B cell (primary cell): Measurements from ENCODE around the gene FAM78B. TPM values are rescaled to one million over a fixed set of nuclear protein-coding genes. Genes with fewer than 3 reads are reported as not detected.

Source experiments
- ATAC-seq: fragments of 200-7000 bp; cut with Tn5 transposase; one replicate; pipeline ENCODE4 v1.10.0; 2021; ENCODE audit warnings: low read depth, mild to moderate bottlenecking, moderate number of reproducible peaks, moderate library complexity
- CTCF ChIA-PET: fragments of 350-600 bp; sonication (Branson Sonifier 250); formaldehyde crosslinking; loops from one replicate; lab custom pipeline; 2021; ENCODE audit warnings: antibody characterized with exemption, inconsistent platforms; lab: Charles Lee
- POLR2A ChIA-PET: fragments of 350-600 bp; sonication (Branson Sonifier 250); formaldehyde crosslinking; loops from one replicate; lab custom pipeline; 2021; ENCODE audit warnings: antibody characterized with exemption; lab: Charles Lee
- DNase-seq: peaks from one replicate; pipeline ENCODE4 v3.0.0; 2013
- H2AFZ ChIP-seq: 2 replicates; pipeline ENCODE4 v1.6.1; 2012; ENCODE audit warnings: mild to moderate bottlenecking, low read depth, low read length; ENCODE audit not compliant: insufficient read depth, poor library complexity, severe bottlenecking
- H3K27ac ChIP-seq, 2 donors: 1 replicate in 1 of 2; 2 replicates in 1 of 2; pipeline ENCODE4 v1.5.1; 2012 to 2013; ENCODE audit warnings: low read length in 2 of 2, mild to moderate bottlenecking in 2 of 2, moderate library complexity in 1 of 2
- H3K27me3 ChIP-seq, 4 experiments: fragments of 200-600 bp in 1 of 4; sonication (generic) in 1 of 4; replicated peaks in 1 of 4; 1 replicate in 2 of 4; 2 replicates in 2 of 4; pipeline versions ENCODE4 v1.6.1 to v1.7.0; 2013 to 2016; ENCODE audit warnings: low read length in 3 of 4, mild to moderate bottlenecking in 2 of 4, mixed read lengths in 1 of 4, moderate library complexity in 1 of 4; ENCODE audit not compliant: insufficient read depth in 4 of 4, control insufficient read depth in 3 of 4; ENCODE audit errors: control extremely low read depth in 1 of 4
- H3K36me3 ChIP-seq, 2 experiments: replicated peaks in 1 of 2; 1 replicate in 1 of 2; 2 replicates in 1 of 2; pipeline versions ENCODE4 v1.6.1 to v1.7.1; 2013; ENCODE audit warnings: low read length in 1 of 2; ENCODE audit not compliant: insufficient read depth in 2 of 2, control insufficient read depth in 1 of 2; ENCODE audit errors: control extremely low read depth in 1 of 2, extremely low read depth in 1 of 2
- H3K4me1 ChIP-seq, 2 donors: fragments of 200-600 bp in 1 of 2; sonication (generic) in 1 of 2; 1 replicate in 1 of 2; 2 replicates in 1 of 2; pipeline versions ENCODE4 v1.5.1 to v1.6.1; 2013 to 2017; ENCODE audit warnings: low read length in 2 of 2; ENCODE audit not compliant: control insufficient read depth in 2 of 2, insufficient read depth in 2 of 2
- H3K4me2 ChIP-seq: replicated peaks from 2 replicates; pipeline ENCODE3; 2012; ENCODE audit warnings: mild to moderate bottlenecking, low read depth, low read length; ENCODE audit not compliant: poor library complexity, severe bottlenecking
- H3K4me3 ChIP-seq, 5 experiments: fragments of 200-600 bp in 1 of 5; sonication (generic) in 1 of 5; 1 replicate in 3 of 5; 2 replicates in 2 of 5; pipeline versions ENCODE4 v1.5.1 to v1.7.0; 2011 to 2016; ENCODE audit warnings: low read length in 4 of 5, mild to moderate bottlenecking in 4 of 5, low read depth in 2 of 5, control low read depth in 1 of 5, moderate library complexity in 1 of 5; ENCODE audit not compliant: insufficient read depth in 1 of 5; ENCODE audit errors: control extremely low read depth in 1 of 5, extremely low read depth in 1 of 5
- H3K79me2 ChIP-seq: fragments of 200-600 bp; sonication (generic); one replicate; pipeline ENCODE4 v1.6.0; 2016; ENCODE audit warnings: low read length; ENCODE audit not compliant: control insufficient read depth, insufficient read depth
- H3K9ac ChIP-seq: fragments of 200-600 bp; sonication (generic); 2 replicates; pipeline ENCODE4 v1.6.1; 2017; ENCODE audit warnings: mild to moderate bottlenecking, low read length, moderate library complexity
- H3K9me3 ChIP-seq, 3 donors: one replicate each; pipeline versions ENCODE4 v1.6.1 to v1.7.1; 2013; ENCODE audit warnings: low read length in 2 of 3; ENCODE audit not compliant: control insufficient read depth in 2 of 3, insufficient read depth in 1 of 3; ENCODE audit errors: control extremely low read depth in 1 of 3
- H4K20me1 ChIP-seq: 2 replicates; pipeline ENCODE4 v1.6.0; 2012; ENCODE audit warnings: mild to moderate bottlenecking, low read length; ENCODE audit not compliant: insufficient read depth, control insufficient read depth, poor library complexity, severe bottlenecking
- H3K27ac Mint-ChIP-seq: one replicate; pipeline ENCODE4 v1.8.0; 2021; ENCODE audit warnings: mixed read lengths
- H3K27me3 Mint-ChIP-seq: one replicate; pipeline ENCODE4 v1.8.0; 2021; ENCODE audit warnings: mixed read lengths
- H3K4me1 Mint-ChIP-seq: one replicate; pipeline ENCODE4 v1.8.0; 2021; ENCODE audit warnings: mixed read lengths
- H3K4me3 Mint-ChIP-seq: one replicate; pipeline ENCODE4 v1.8.0; 2021; ENCODE audit warnings: mixed read lengths
- H3K9me3 Mint-ChIP-seq: one replicate; pipeline ENCODE4 v1.8.0; 2022; ENCODE audit warnings: mixed read lengths; ENCODE audit not compliant: insufficient read depth
- EZH2 ChIP-seq: IDR thresholded peaks from 2 replicates; pipeline ENCODE4 v1.6.1; 2012; ENCODE audit warnings: borderline replicate concordance, low read depth, mild to moderate bottlenecking, moderate library complexity, low read length; ENCODE audit not compliant: insufficient read depth, poor library complexity, severe bottlenecking
- WGBS: methylation state at CpG from one replicate; pipeline ENCODE4 v1.1.5; 2013; ENCODE audit warnings: missing lambda C conversion rate; ENCODE audit not compliant: insufficient coverage; 5-methylcytosine and 5-hydroxymethylcytosine counted together
- intact Hi-C: fragments of 100-400 bp; cut with micrococcal nuclease; formaldehyde crosslinking; loops from one replicate; pipeline ENCODE4 v1.10.0; 2022
- polyA plus RNA-seq: library from polyadenylated mRNA; depleted of rRNA; stranded (reverse); fragments of >200 nt; gene quantifications from 2 replicates; pipeline ENCODE4 v1.2.3, GENCODE V29; 2012
- total RNA-seq, 2 donors: library from RNA; stranded (reverse); fragments of 120-200 nt in 1 of 2; gene quantifications; 1 replicate in 1 of 2; 2 replicates in 1 of 2; pipeline versions ENCODE4 v1.2.3 to v1.2.4, GENCODE V29; 2013 to 2022
- TF ChIP-seq, protein P1 (sequence below): fragments of 200-600 bp; IDR thresholded peaks from one replicate; pipeline ENCODE4 v1.8.0; 2022; ENCODE audit warnings: antibody characterized with exemption, mild to moderate bottlenecking

FAM78B gene
- total and polyA plus RNA-seq, 2 donors (not counting 1 experiment from before 2014, with no cell fraction given) = 0.22 to 0.81 TPM

DNA sequence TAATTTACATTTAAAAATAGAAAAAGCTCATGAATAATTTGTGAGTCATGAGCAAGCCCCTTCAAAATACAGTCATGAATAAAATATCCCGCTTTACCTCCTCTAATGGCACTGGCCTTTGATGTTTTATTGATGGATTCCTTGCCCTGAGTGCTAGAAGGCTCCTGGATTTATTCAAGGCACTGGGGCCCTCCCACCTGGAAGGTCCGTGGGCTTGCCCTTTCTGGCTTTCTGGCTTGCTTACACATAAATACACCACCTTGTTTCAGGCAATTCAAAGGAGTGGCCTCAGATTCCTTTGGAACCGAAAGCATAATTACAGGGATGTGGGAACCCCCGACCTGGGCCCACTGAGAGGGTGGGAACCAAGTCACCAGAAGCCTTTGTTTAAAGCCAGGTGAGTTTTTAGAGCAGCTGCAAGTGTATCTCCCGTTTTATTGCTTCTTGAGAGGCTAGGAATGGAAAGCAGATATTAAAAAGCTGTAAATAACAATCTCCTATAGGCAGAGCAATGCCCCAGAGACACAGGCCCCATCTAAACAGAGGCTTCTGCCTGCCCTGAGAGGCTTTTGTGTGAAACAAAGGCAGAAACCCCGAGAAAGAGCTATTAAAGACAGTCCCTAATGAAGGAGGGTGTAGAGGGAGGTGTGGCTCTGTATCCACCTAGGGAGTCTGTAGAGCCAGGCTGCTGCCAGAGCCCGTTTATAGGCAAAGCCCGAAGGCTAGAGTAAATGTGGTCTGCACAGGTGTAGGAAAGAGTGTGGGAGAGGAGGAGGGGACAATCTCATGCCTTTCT, 126.4 kb downstream of the FAM78B start:
- no peaks in the 10 kb centered on the region for H4K20me1 ChIP-seq
- Mint-ChIP-seq H3K9me3 (no peaks in the 10 kb centered on the region), H3K27me3 (peaks cover 27% of the 10 kb centered on the region), H3K27ac (no peak overlapping the region), H3K4me1 (no peaks in the 10 kb centered on the region), H3K4me3 (no peak overlapping the region)
- no peak for DNase-seq
- peaks cover 0 to 6% (median 0%) of the 10 kb centered on the region in 4 experiments for H3K27me3 ChIP-seq
- POLR2A ChIA-PET = no interaction called here
- H3K79me2 ChIP-seq = no peaks in the 10 kb centered on the region
- H3K4me1 ChIP-seq = no peaks in the 10 kb centered on the region
- no peak for ATAC-seq
- H3K9ac ChIP-seq = no peak overlapping the region
- CTCF ChIA-PET = no interaction called here
- no peak overlapping the region for H3K4me3 ChIP-seq
- H3K36me3 ChIP-seq = no peaks in the 10 kb centered on the region
- no peak overlapping the region for H3K27ac ChIP-seq
- H2AFZ ChIP-seq = no peak overlapping the region
- intact Hi-C loops = no loop called here
- TF ChIP-seq, protein P1, sequence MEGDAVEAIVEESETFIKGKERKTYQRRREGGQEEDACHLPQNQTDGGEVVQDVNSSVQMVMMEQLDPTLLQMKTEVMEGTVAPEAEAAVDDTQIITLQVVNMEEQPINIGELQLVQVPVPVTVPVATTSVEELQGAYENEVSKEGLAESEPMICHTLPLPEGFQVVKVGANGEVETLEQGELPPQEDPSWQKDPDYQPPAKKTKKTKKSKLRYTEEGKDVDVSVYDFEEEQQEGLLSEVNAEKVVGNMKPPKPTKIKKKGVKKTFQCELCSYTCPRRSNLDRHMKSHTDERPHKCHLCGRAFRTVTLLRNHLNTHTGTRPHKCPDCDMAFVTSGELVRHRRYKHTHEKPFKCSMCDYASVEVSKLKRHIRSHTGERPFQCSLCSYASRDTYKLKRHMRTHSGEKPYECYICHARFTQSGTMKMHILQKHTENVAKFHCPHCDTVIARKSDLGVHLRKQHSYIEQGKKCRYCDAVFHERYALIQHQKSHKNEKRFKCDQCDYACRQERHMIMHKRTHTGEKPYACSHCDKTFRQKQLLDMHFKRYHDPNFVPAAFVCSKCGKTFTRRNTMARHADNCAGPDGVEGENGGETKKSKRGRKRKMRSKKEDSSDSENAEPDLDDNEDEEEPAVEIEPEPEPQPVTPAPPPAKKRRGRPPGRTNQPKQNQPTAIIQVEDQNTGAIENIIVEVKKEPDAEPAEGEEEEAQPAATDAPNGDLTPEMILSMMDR = no peak
- TF ChIP-seq EZH2 = no peak
- H3K4me2 ChIP-seq = no peak overlapping the region
- peaks cover 0 to 3% (median 0%) of the 10 kb centered on the region in 3 donors for H3K9me3 ChIP-seq
- 69% methylated on average over 3 of the region's 8 CpGs for WGBS

DNA sequence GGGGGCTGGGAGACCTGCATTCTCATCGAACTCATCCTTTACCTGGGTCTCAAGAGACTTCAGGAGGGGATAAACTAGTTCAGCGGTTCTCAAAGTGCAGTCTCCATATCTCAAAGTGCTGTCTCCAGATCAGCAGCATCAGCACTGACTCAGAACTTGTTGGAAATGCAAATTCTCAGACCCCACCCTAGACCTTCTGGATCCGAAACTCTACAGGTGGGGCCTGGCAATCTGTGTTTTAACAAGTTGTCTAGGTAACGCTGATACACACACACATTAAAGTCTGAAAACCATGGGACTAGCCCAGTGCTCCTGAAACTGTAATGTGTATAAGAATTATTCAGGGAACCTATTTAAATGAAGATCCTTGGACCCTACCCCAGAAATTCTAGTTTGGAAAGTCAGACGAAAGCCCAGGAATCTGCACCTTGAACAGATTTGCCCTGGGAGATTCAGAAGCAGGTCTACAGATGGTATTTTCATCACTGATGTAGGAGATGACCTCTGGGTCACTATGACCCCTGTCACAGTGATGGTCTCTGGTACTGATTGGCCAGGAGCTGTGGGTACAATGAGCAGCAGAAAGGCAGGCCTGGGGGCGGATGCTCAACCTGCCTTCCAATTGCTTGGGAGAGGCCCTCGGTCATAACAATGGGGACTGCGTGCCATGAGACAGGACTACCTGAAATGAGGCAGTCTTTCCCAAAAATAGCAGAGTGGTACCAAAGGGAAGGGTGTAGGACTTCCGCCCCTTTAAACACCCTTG, 127.2 kb downstream of the FAM78B start:
- H3K79me2 ChIP-seq = no peaks in the 10 kb centered on the region
- H3K4me3 ChIP-seq = no peak overlapping the region
- CTCF ChIA-PET = no interaction called here
- no peaks in the 10 kb centered on the region for H4K20me1 ChIP-seq
- no peak overlapping the region for H3K4me2 ChIP-seq
- DNase-seq (no peak), ATAC-seq (no peak)
- H3K9ac ChIP-seq = no peak overlapping the region
- H3K27ac Mint-ChIP-seq = no peak overlapping the region
- 88% methylated on average over 6 of the region's 9 CpGs for WGBS
- no peak overlapping the region for H2AFZ ChIP-seq
- H3K9me3 ChIP-seq = peaks cover 0 to 3% (median 0%) of the 10 kb centered on the region in 3 donors
- POLR2A ChIA-PET = no interaction called here
- H3K4me1 ChIP-seq = no peaks in the 10 kb centered on the region
- H3K27ac ChIP-seq = no peak overlapping the region
- H3K27me3 Mint-ChIP-seq = peaks cover 25% of the 10 kb centered on the region
- H3K4me3 Mint-ChIP-seq = no peak overlapping the region
- intact Hi-C loops = no loop called here
- H3K27me3 ChIP-seq = peaks cover 0 to 6% (median 0%) of the 10 kb centered on the region in 4 experiments
- no peaks in the 10 kb centered on the region for H3K36me3 ChIP-seq
- TF ChIP-seq, protein P1 = no peak
- no peak for TF ChIP-seq EZH2
- H3K4me1 Mint-ChIP-seq = no peaks in the 10 kb centered on the region
- H3K9me3 Mint-ChIP-seq = no peaks in the 10 kb centered on the region
